H1 (cell line): ENCODE results near the gene FBXO44. TPM values are rescaled to one million over a fixed set of nuclear protein-coding genes. Genes with fewer than 3 reads are reported as not detected.

Experiments used
- CTCF ChIA-PET: fragments of 300-600 bp; sonication (Branson Sonifier 250); formaldehyde crosslinking; loops from one replicate; lab custom pipeline; 2021; ENCODE audit not compliant: partially characterized antibody; lab: Charles Lee
- POLR2A ChIA-PET: fragments of 300-600 bp; sonication (Branson Sonifier 250); formaldehyde crosslinking; loops from one replicate; lab custom pipeline; 2021; ENCODE audit warnings: inconsistent platforms; ENCODE audit not compliant: partially characterized antibody; lab: Charles Lee
- DNase-seq, 2 experiments: peaks; one replicate each; pipeline versions ENCODE4 v3.0.0 to v3.0.0-alpha.2; 2010 to 2022; ENCODE audit warnings: low spot score in 2 of 2, low read depth in 1 of 2, mixed read lengths in 1 of 2
- FAIRE-seq: peaks from 2 replicates; lab custom pipeline; 2011; peaks lifted over from hg19 to GRCh38; lab: Jason Lieb, UNC
- H2AFZ ChIP-seq: 2 replicates; pipeline ENCODE4 v1.8.1; 2012; ENCODE audit warnings: low read length, inconsistent platforms
- H2AK5ac ChIP-seq: 2 replicates; pipeline ENCODE4 v1.6.1; 2013; ENCODE audit warnings: low read depth, low read length
- H2BK120ac ChIP-seq: replicated peaks from 2 replicates; pipeline ENCODE3; 2013; ENCODE audit warnings: low read depth, low read length, inconsistent platforms
- H2BK12ac ChIP-seq: 2 replicates; pipeline ENCODE4 v1.6.1; 2013; ENCODE audit warnings: low read depth, low read length
- H2BK15ac ChIP-seq: 2 replicates; pipeline ENCODE4 v1.6.1; 2013; ENCODE audit warnings: low read length
- H2BK20ac ChIP-seq: 2 replicates; pipeline ENCODE4 v1.6.1; 2013; ENCODE audit warnings: low read length
- H2BK5ac ChIP-seq: 2 replicates; pipeline ENCODE4 v1.6.1; 2013; ENCODE audit warnings: low read depth, low read length
- H3K14ac ChIP-seq: 2 replicates; pipeline ENCODE4 v1.6.1; 2013; ENCODE audit warnings: inconsistent platforms; ENCODE audit not compliant: insufficient read length
- H3K18ac ChIP-seq: 2 replicates; pipeline ENCODE4 v1.6.1; 2013; ENCODE audit warnings: low read length; ENCODE audit errors: extremely low read depth
- H3K23ac ChIP-seq: 2 replicates; pipeline ENCODE4 v1.6.1; 2013; ENCODE audit warnings: inconsistent platforms; ENCODE audit not compliant: insufficient read length
- H3K23me2 ChIP-seq: 2 replicates; pipeline ENCODE4 v1.6.1; 2013; ENCODE audit warnings: low read depth, low read length
- H3K27ac ChIP-seq: 2 replicates; pipeline ENCODE4 v1.6.1; 2011; ENCODE audit warnings: low read depth, low read length, inconsistent platforms
- H3K27me3 ChIP-seq, 4 experiments: replicated peaks in 1 of 4; 1 replicate in 1 of 4; 2 replicates in 3 of 4; pipeline versions ENCODE4 v1.6.1 to v1.8.1; 2011 to 2013; ENCODE audit warnings: low read length in 3 of 4, mild to moderate bottlenecking in 3 of 4, inconsistent platforms in 2 of 4, mixed read lengths in 2 of 4, moderate library complexity in 1 of 4; ENCODE audit not compliant: control insufficient read depth in 3 of 4, insufficient read depth in 3 of 4; ENCODE audit errors: extremely low read depth in 1 of 4
- H3K36me3 ChIP-seq, 4 experiments: 2 replicates each; pipeline versions ENCODE4 v1.6.1 to v1.8.1; 2011 to 2013; ENCODE audit warnings: mild to moderate bottlenecking in 4 of 4, low read length in 3 of 4, moderate library complexity in 2 of 4, control low read depth in 1 of 4, inconsistent platforms in 1 of 4; ENCODE audit not compliant: insufficient read depth in 4 of 4, control insufficient read depth in 2 of 4
- H3K4ac ChIP-seq: replicated peaks from 2 replicates; pipeline ENCODE3; 2013; ENCODE audit warnings: low read length, low read depth, mixed read lengths, inconsistent platforms; ENCODE audit not compliant: insufficient read length
- H3K4me1 ChIP-seq, 4 experiments: replicated peaks in 1 of 4; 1 replicate in 1 of 4; 2 replicates in 3 of 4; pipeline versions ENCODE4 v1.6.1 to v1.8.1; 2011 to 2013; ENCODE audit warnings: low read length in 3 of 4, inconsistent platforms in 2 of 4, mixed read lengths in 1 of 4; ENCODE audit not compliant: insufficient read depth in 4 of 4, control insufficient read depth in 3 of 4
- H3K4me2 ChIP-seq, 2 experiments: 2 replicates each; pipeline versions ENCODE4 v1.6.1 to v1.8.1; 2011 to 2013; ENCODE audit warnings: low read depth in 2 of 2, low read length in 2 of 2, control low read depth in 1 of 2, inconsistent platforms in 1 of 2, mild to moderate bottlenecking in 1 of 2; ENCODE audit not compliant: insufficient read depth in 1 of 2
- H3K4me3 ChIP-seq, 4 experiments: fragments of 200-600, 300-600 bp in 1 of 4; sonication (generic), shearing (Covaris generic), sonication (Bioruptor Twin) in 1 of 4; 2 replicates each; pipeline versions ENCODE4 v1.5.1 to v1.8.1; 2011 to 2016; ENCODE audit warnings: low read length in 4 of 4, low read depth in 3 of 4, control low read depth in 2 of 4, inconsistent platforms in 2 of 4, mild to moderate bottlenecking in 2 of 4, mixed read lengths in 1 of 4, moderate library complexity in 1 of 4; ENCODE audit not compliant: insufficient read depth in 2 of 4; ENCODE audit errors: extremely low read depth in 1 of 4
- H3K56ac ChIP-seq: replicated peaks from 2 replicates; pipeline ENCODE3; 2013; ENCODE audit warnings: low read depth, mild to moderate bottlenecking, mixed read lengths, low read length, inconsistent platforms; ENCODE audit not compliant: insufficient read length
- H3K79me1 ChIP-seq: 2 replicates; pipeline ENCODE4 v1.6.1; 2013; ENCODE audit warnings: low read depth, low read length, control low read depth
- H3K79me2 ChIP-seq, 2 experiments: 2 replicates each; pipeline versions ENCODE4 v1.6.1 to v1.8.1; 2012 to 2013; ENCODE audit warnings: low read length in 2 of 2, mild to moderate bottlenecking in 2 of 2, inconsistent platforms in 1 of 2; ENCODE audit not compliant: insufficient read depth in 2 of 2, control insufficient read depth in 1 of 2
- H3K9ac ChIP-seq, 4 experiments: replicated peaks in 1 of 4; 1 replicate in 1 of 4; 2 replicates in 3 of 4; pipeline versions ENCODE4 v1.6.1 to v1.8.1; 2011 to 2013; ENCODE audit warnings: low read depth in 3 of 4, low read length in 3 of 4, control low read depth in 2 of 4, mild to moderate bottlenecking in 2 of 4, moderate library complexity in 2 of 4, inconsistent platforms in 1 of 4; ENCODE audit errors: extremely low read depth in 1 of 4
- H3K9me3 ChIP-seq, 2 experiments: 2 replicates each; pipeline versions ENCODE4 v1.6.1 to v1.8.1; 2012 to 2013; ENCODE audit warnings: mild to moderate bottlenecking in 2 of 2, moderate library complexity in 2 of 2, control low read depth in 1 of 2, inconsistent platforms in 1 of 2, low read depth in 1 of 2, low read length in 1 of 2, mixed read lengths in 1 of 2; ENCODE audit not compliant: insufficient read depth in 2 of 2
- H4K20me1 ChIP-seq, 2 experiments: replicated peaks in 1 of 2; 2 replicates each; pipeline versions ENCODE3 to v1.8.1; 2011 to 2013; ENCODE audit warnings: inconsistent platforms in 2 of 2, low read length in 2 of 2, mild to moderate bottlenecking in 1 of 2; ENCODE audit not compliant: insufficient read depth in 2 of 2, control insufficient read depth in 1 of 2
- H4K5ac ChIP-seq: 2 replicates; pipeline ENCODE4 v1.6.1; 2013; ENCODE audit warnings: low read length, low read depth, mixed read lengths, inconsistent platforms; ENCODE audit not compliant: insufficient read length
- H4K8ac ChIP-seq: 2 replicates; pipeline ENCODE4 v1.8.0; 2013; ENCODE audit warnings: mild to moderate bottlenecking, moderate library complexity, low read length, inconsistent platforms; ENCODE audit not compliant: insufficient read depth; ENCODE audit errors: extremely low read depth
- H4K91ac ChIP-seq: replicated peaks from 2 replicates; pipeline ENCODE3; 2013; ENCODE audit warnings: low read length, mixed read lengths, inconsistent platforms; ENCODE audit not compliant: insufficient read length
- BACH1 ChIP-seq: IDR thresholded peaks from 2 replicates; pipeline ENCODE4 v1.6.1; 2012; ENCODE audit warnings: low read length, improper control_type of control experiment
- EGR1 ChIP-seq: IDR thresholded peaks from 2 replicates; pipeline ENCODE4 v1.6.1; 2011; ENCODE audit warnings: low read depth, low read length, borderline replicate concordance
- HDAC2 ChIP-seq, 2 experiments: fragments of 300-600 bp in 1 of 2; sonication (generic) in 1 of 2; IDR thresholded peaks; 2 replicates each; pipeline ENCODE4 v1.6.1; 2011 to 2012; ENCODE audit warnings: low read depth in 2 of 2, low read length in 2 of 2, mild to moderate bottlenecking in 2 of 2, moderate library complexity in 2 of 2, borderline replicate concordance in 1 of 2, inconsistent platforms in 1 of 2
- JUND ChIP-seq: IDR thresholded peaks from 2 replicates; pipeline ENCODE4 v1.6.1; 2011; ENCODE audit warnings: mild to moderate bottlenecking, improper control_type of control experiment, low read length
- KDM1A ChIP-seq: fragments of 200-600, 300-600 bp; sonication (generic); IDR thresholded peaks from 2 replicates; pipeline ENCODE4 v1.7.1; 2016; ENCODE audit warnings: mild to moderate bottlenecking, low read length, borderline replicate concordance
- NANOG ChIP-seq: IDR thresholded peaks from 2 replicates; pipeline ENCODE4 v1.6.1; 2011; ENCODE audit warnings: low read length, low read depth, mild to moderate bottlenecking, inconsistent platforms; ENCODE audit not compliant: insufficient read depth, poor library complexity, severe bottlenecking
- POLR2AphosphoS5 ChIP-seq: IDR thresholded peaks from 2 replicates; pipeline ENCODE4 v1.6.1; 2011; ENCODE audit warnings: low read depth, low read length
- RXRA ChIP-seq: IDR thresholded peaks from 2 replicates; pipeline ENCODE4 v1.6.1; 2011; ENCODE audit warnings: low read depth, mild to moderate bottlenecking, low read length, moderate library complexity; ENCODE audit not compliant: insufficient read depth
- SIN3A ChIP-seq, 2 experiments: IDR thresholded peaks in 1 of 2; conservative IDR thresholded peaks in 1 of 2; 2 replicates each; pipeline ENCODE4 v1.6.1; 2011 to 2012; ENCODE audit warnings: low read length in 2 of 2, improper control_type of control experiment in 1 of 2, low read depth in 1 of 2, mild to moderate bottlenecking in 1 of 2
- SIX5 ChIP-seq: IDR thresholded peaks from 2 replicates; pipeline ENCODE4 v1.6.1; 2011; ENCODE audit warnings: mild to moderate bottlenecking, low read depth, low read length
- SP2 ChIP-seq: IDR thresholded peaks from 2 replicates; pipeline ENCODE4 v1.6.1; 2012; ENCODE audit warnings: mild to moderate bottlenecking, low read length, inconsistent platforms
- SUZ12 ChIP-seq: fragments of 200-600 bp; sonication (generic); IDR thresholded peaks from 2 replicates; pipeline ENCODE4 v1.6.1; 2012; ENCODE audit warnings: mild to moderate bottlenecking, inconsistent platforms, low read length, moderate library complexity, mixed read lengths
- TAF7 ChIP-seq: optimal IDR thresholded peaks from 2 replicates; pipeline ENCODE3; 2011; ENCODE audit warnings: low read depth, mild to moderate bottlenecking, inconsistent platforms, low read length, moderate library complexity, borderline replicate concordance
- WGBS, 2 experiments: shearing (Covaris generic) in 1 of 2; methylation state at CpG; one replicate each; pipeline versions ENCODE4 v1.1.6 to v1.1.7; 2013 to 2015; ENCODE audit warnings: low lambda C conversion rate in 2 of 2, mixed read lengths in 2 of 2, inconsistent platforms in 1 of 2, low coverage in 1 of 2, missing lambda C conversion rate in 1 of 2; ENCODE audit not compliant: insufficient replicate concordance in 2 of 2, insufficient coverage in 1 of 2, insufficient read length in 1 of 2; ENCODE audit errors: extremely low coverage in 1 of 2, missing lambda C conversion rate in 1 of 2; 5-methylcytosine and 5-hydroxymethylcytosine counted together
- polyA plus RNA-seq, 7 experiments: library from polyadenylated mRNA; depleted of rRNA in 3 of 7; stranded (reverse) in 5 of 7; unstranded in 2 of 7; fragments of >200 nt in 5 of 7; fragments of 200-250 nt in 2 of 7; gene quantifications; 1 replicate in 5 of 7; 2 replicates in 1 of 7; 4 replicates in 1 of 7; pipeline versions ENCODE4 v1.2.1 to v1.2.3, GENCODE V29; 2011 to 2013; ENCODE audit warnings: missing spikeins in 2 of 7, mixed read lengths in 2 of 7
- total RNA-seq: library from RNA; stranded (reverse); fragmentation: NEBNext Ultra II Directional; extraction: Animal tissue kit (Norgen Biotek cat#: 25700); gene quantifications from 2 replicates; pipeline ENCODE4 v1.2.1, GENCODE V29; 2021

The FBXO44 gene
- total and polyA plus RNA-seq, 2 of the 8 experiments (the other 6 are each of a cell fraction or from before 2014, with no cell fraction given) = 27.0 to 27.2 TPM

GRCh38 chr1:11643782-11644181 is 10.9 kb upstream of the FBXO44 start:
- Histone ChIP-seq H3K36me3 (no peaks in the 10 kb centered on the region; a peak in 1 of 8 replicates), H2BK120ac (no peak overlapping the region), H4K20me1 (peaks cover 0 to 1% of the 10 kb centered on the region in 2 experiments), H2AK5ac (no peak overlapping the region), H2BK5ac (no peak overlapping the region), H3K9me3 (no peaks in the 10 kb centered on the region), H3K4me1 (peaks cover 0 to 8% (median 4%) of the 10 kb centered on the region in 4 experiments; a peak in 5 of 7 replicates), H3K18ac (no peak overlapping the region), H3K23ac (no peak overlapping the region), H2BK12ac (no peak overlapping the region), H3K14ac (no peak overlapping the region), H3K4me3 (no peak overlapping the region), H2BK20ac (no peak overlapping the region), H4K5ac (no peak overlapping the region), H3K4me2 (no peak overlapping the region), H3K79me2 (no peaks in the 10 kb centered on the region), H3K4ac (no peak overlapping the region), H3K27me3 (no peaks in the 10 kb centered on the region), H2AFZ (no peak overlapping the region), H3K79me1 (no peaks in the 10 kb centered on the region), H3K9ac (no peak overlapping the region), H4K8ac (no peak overlapping the region), H3K27ac (no peak overlapping the region), H4K91ac (no peak overlapping the region), H3K23me2 (no peaks in the 10 kb centered on the region; the same call in 1 of the 2 replicates), H2BK15ac (no peak overlapping the region), H3K56ac (no peak overlapping the region)
- DNase-seq (no peak), FAIRE-seq (no peak)
- WGBS, 2 experiments = 96% methylated on average over 5 of the region's 5 CpGs; no CpG with 5 or more reads in 1 of the 2 experiments
- POLR2A ChIA-PET = interaction anchor here (0.6 to 3.4 kb wide), 7 partner anchors 47 to 590 kb away, joined by 3 to 12 read pairs (median 3); partner anchors contain the start of gene DRAXIN
- CTCF ChIA-PET = interaction anchor here (0.6 to 6.3 kb wide), 50 partner anchors 9 to 606 kb away, joined by 3 to 66 read pairs (median 4); partner anchors contain the start of genes DISP3, FBXO2 and FBXO44
- no peak for TF ChIP-seq SIX5
- no peak for TF ChIP-seq RXRA
- no peak for TF ChIP-seq BACH1
- no peak for TF ChIP-seq POLR2AphosphoS5
- TF ChIP-seq NANOG = no peak
- TF ChIP-seq SUZ12 = no peak
- TF ChIP-seq KDM1A = no peak
- no peak for TF ChIP-seq HDAC2 (IDR thresholded peaks at IDR 0.05; ENCODE audit: borderline replicate concordance in 1 of 2, low read depth in 2 of 2, low read length in 2 of 2)
- TF ChIP-seq SP2 = no peak
- no peak for TF ChIP-seq JUND
- no peak for TF ChIP-seq TAF7
- no peak for TF ChIP-seq EGR1
- no peak for TF ChIP-seq SIN3A (conservative IDR thresholded peaks at IDR 0.05 in 1 of 2, IDR thresholded peaks at IDR 0.05 in 1 of 2; ENCODE audit: low read depth in 1 of 2, low read length in 2 of 2)
